HepG2 (cell line): ENCODE measurements around the gene CENPB. TPM values are rescaled to one million over a fixed set of nuclear protein-coding genes. Genes with fewer than 3 reads are reported as not detected.

ENCODE experiments used
- ATAD3A ChIP-seq: sonication (generic); formaldehyde crosslinking; IDR thresholded peaks from 2 replicates; pipeline ENCODE4 v1.4.0; 2020; ENCODE audit warnings: missing genetic modification reagents
- ATF7-NPFF ChIP-seq: sonication (generic); formaldehyde crosslinking; IDR thresholded peaks from 2 replicates; pipeline ENCODE4 v1.8.1; 2023; ENCODE audit warnings: mild to moderate bottlenecking, low read depth, missing genetic modification reagents, moderate library complexity
- BRD4 ChIP-seq: sonication (generic); formaldehyde crosslinking; IDR thresholded peaks from 2 replicates; pipeline ENCODE4 v1.4.0; 2020; ENCODE audit warnings: missing genetic modification reagents
- FOXA1 ChIP-seq, 2 experiments: fragments of 450-650 bp in 1 of 2; sonication (generic) in 1 of 2; formaldehyde crosslinking in 1 of 2; IDR thresholded peaks; 2 replicates each; pipeline versions ENCODE4 v1.4.0 to v1.6.1; 2016 to 2020; ENCODE audit warnings: missing genetic modification reagents in 1 of 2
- GLMP ChIP-seq: sonication (generic); formaldehyde crosslinking; IDR thresholded peaks from 2 replicates; pipeline ENCODE4 v1.9.0; 2021; ENCODE audit warnings: missing genetic modification reagents, mild to moderate bottlenecking, borderline replicate concordance
- GPN1 ChIP-seq: sonication (generic); formaldehyde crosslinking; IDR thresholded peaks from 2 replicates; pipeline ENCODE4 v1.5.1; 2020; ENCODE audit warnings: missing genetic modification reagents, borderline replicate concordance
- HOXD1 ChIP-seq: sonication (generic); formaldehyde crosslinking; IDR thresholded peaks from 2 replicates; pipeline ENCODE4 v1.5.0; 2020; ENCODE audit warnings: missing genetic modification reagents
- LBX2 ChIP-seq: sonication (generic); formaldehyde crosslinking; IDR thresholded peaks from 2 replicates; pipeline ENCODE4 v1.5.0; 2020; ENCODE audit warnings: missing genetic modification reagents, mild to moderate bottlenecking, borderline replicate concordance
- MXD4 ChIP-seq: IDR thresholded peaks from 2 replicates; pipeline ENCODE4 v1.6.1; 2016; ENCODE audit warnings: mild to moderate bottlenecking, missing biosample characterization, missing genetic modification reagents
- MZF1 ChIP-seq: sonication (generic); formaldehyde crosslinking; IDR thresholded peaks from 2 replicates; pipeline ENCODE4 v1.8.1; 2023; ENCODE audit warnings: mild to moderate bottlenecking, missing genetic modification reagents, borderline replicate concordance
- NBN ChIP-seq: fragments of 450-650 bp; conservative IDR thresholded peaks from 2 replicates; pipeline ENCODE4 v1.6.1; 2017
- NFKB2 ChIP-seq: sonication (generic); formaldehyde crosslinking; IDR thresholded peaks from 2 replicates; pipeline ENCODE4 v1.4.0; 2020; ENCODE audit warnings: missing genetic modification reagents, borderline replicate concordance
- PHB2 ChIP-seq: fragments of 450-650 bp; IDR thresholded peaks from 2 replicates; pipeline ENCODE4 v1.6.1; 2018; ENCODE audit not compliant: partially characterized antibody
- POLR2AphosphoS2 ChIP-seq: IDR thresholded peaks from 2 replicates; pipeline ENCODE4 v1.6.1; 2011; ENCODE audit warnings: low read depth, low read length, improper control_type of control experiment
- SCMH1 ChIP-seq: sonication (generic); formaldehyde crosslinking; IDR thresholded peaks from 2 replicates; pipeline ENCODE4 v1.9.0; 2021; ENCODE audit warnings: missing genetic modification reagents, mild to moderate bottlenecking, borderline replicate concordance
- TFAP4 ChIP-seq: sonication (generic); IDR thresholded peaks from 2 replicates; pipeline ENCODE4 v1.6.1; 2016; ENCODE audit warnings: low read depth, borderline replicate concordance
- ZFP37 ChIP-seq: sonication (generic); formaldehyde crosslinking; IDR thresholded peaks from 2 replicates; pipeline ENCODE4 v1.4.0; 2020; ENCODE audit warnings: missing genetic modification reagents, borderline replicate concordance
- ZNF12 ChIP-seq: sonication (generic); formaldehyde crosslinking; IDR thresholded peaks from 2 replicates; pipeline ENCODE4 v1.5.0; 2020; ENCODE audit warnings: missing genetic modification reagents
- ZNF383 ChIP-seq: sonication (generic); formaldehyde crosslinking; IDR thresholded peaks from 2 replicates; pipeline ENCODE4 v1.4.0; 2020; ENCODE audit warnings: missing genetic modification reagents, mild to moderate bottlenecking, borderline replicate concordance
- ZNF550 ChIP-seq: sonication (generic); formaldehyde crosslinking; IDR thresholded peaks from 2 replicates; pipeline ENCODE4 v1.4.0; 2020; ENCODE audit warnings: mild to moderate bottlenecking, missing genetic modification reagents, borderline replicate concordance
- ZNF607 ChIP-seq: sonication (generic); formaldehyde crosslinking; IDR thresholded peaks from 2 replicates; pipeline ENCODE4 v1.5.1; 2020; ENCODE audit warnings: missing genetic modification reagents, mild to moderate bottlenecking, borderline replicate concordance
- ZNF619 ChIP-seq: sonication (generic); formaldehyde crosslinking; IDR thresholded peaks from 2 replicates; pipeline ENCODE4 v1.4.0; 2020; ENCODE audit warnings: mild to moderate bottlenecking, missing genetic modification reagents
- ZNF850 ChIP-seq: sonication (generic); formaldehyde crosslinking; conservative IDR thresholded peaks from 2 replicates; pipeline ENCODE4 v1.9.0; 2021; ENCODE audit warnings: mild to moderate bottlenecking, missing genetic modification reagents
- ZSCAN9 ChIP-seq: IDR thresholded peaks from 2 replicates; pipeline ENCODE4 v1.6.1; 2016; ENCODE audit warnings: borderline replicate concordance
- polyA plus RNA-seq, 8 experiments: library from polyadenylated mRNA; depleted of rRNA in 3 of 8; stranded (reverse) in 7 of 8; unstranded in 1 of 8; fragments of >200 nt; fragmentation: Illumina TruSeq in 4 of 8; extraction: Trizol in 4 of 8; gene quantifications; 2 replicates each; pipeline versions ENCODE4 v1.2.1 to v1.2.3, GENCODE V29; 2011 to 2016; ENCODE audit warnings: low read depth in 4 of 8, missing spikeins in 1 of 8, mixed read lengths in 1 of 8; ENCODE audit not compliant: insufficient read depth in 1 of 8
- total RNA-seq, 5 experiments: library from RNA; depleted of rRNA; stranded (reverse); fragments of >200 nt; fragmentation: Illumina TruSeq; extraction: Trizol; gene quantifications; 2 replicates each; pipeline ENCODE4 v1.2.3, GENCODE V29; 2016; ENCODE audit warnings: low read depth in 1 of 5
- TF ChIP-seq, protein P1 (sequence below): sonication (generic); formaldehyde crosslinking; conservative IDR thresholded peaks from 2 replicates; pipeline ENCODE4 v1.4.0; 2020; ENCODE audit warnings: mild to moderate bottlenecking, missing genetic modification reagents, moderate library complexity

Gene CENPB
- total and polyA plus RNA-seq, 2 of the 13 experiments (the other 11 are each of a cell fraction or from before 2014, with no cell fraction given), result 10.4 to 54.5 TPM

- TF ChIP-seq, protein P1, sequence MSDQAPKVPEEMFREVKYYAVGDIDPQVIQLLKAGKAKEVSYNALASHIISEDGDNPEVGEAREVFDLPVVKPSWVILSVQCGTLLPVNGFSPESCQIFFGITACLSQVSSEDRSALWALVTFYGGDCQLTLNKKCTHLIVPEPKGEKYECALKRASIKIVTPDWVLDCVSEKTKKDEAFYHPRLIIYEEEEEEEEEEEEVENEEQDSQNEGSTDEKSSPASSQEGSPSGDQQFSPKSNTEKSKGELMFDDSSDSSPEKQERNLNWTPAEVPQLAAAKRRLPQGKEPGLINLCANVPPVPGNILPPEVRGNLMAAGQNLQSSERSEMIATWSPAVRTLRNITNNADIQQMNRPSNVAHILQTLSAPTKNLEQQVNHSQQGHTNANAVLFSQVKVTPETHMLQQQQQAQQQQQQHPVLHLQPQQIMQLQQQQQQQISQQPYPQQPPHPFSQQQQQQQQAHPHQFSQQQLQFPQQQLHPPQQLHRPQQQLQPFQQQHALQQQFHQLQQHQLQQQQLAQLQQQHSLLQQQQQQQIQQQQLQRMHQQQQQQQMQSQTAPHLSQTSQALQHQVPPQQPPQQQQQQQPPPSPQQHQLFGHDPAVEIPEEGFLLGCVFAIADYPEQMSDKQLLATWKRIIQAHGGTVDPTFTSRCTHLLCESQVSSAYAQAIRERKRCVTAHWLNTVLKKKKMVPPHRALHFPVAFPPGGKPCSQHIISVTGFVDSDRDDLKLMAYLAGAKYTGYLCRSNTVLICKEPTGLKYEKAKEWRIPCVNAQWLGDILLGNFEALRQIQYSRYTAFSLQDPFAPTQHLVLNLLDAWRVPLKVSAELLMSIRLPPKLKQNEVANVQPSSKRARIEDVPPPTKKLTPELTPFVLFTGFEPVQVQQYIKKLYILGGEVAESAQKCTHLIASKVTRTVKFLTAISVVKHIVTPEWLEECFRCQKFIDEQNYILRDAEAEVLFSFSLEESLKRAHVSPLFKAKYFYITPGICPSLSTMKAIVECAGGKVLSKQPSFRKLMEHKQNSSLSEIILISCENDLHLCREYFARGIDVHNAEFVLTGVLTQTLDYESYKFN, result peak; percentile 67
- TF ChIP-seq BRD4 (CRISPR knock-in tag) (no peak), FOXA1 (IDR thresholded peaks at IDR 0.05) (no peak), FOXA1 (CRISPR knock-in tag; IDR thresholded peaks at IDR 0.05) (peak; percentile 71), GPN1 (CRISPR knock-in tag) (no peak), ZNF619 (CRISPR knock-in tag) (0 out of 2 replicates have a peak, but pooled peaks have one; percentile 41), ZFP37 (CRISPR knock-in tag) (no peak), POLR2AphosphoS2 (no peak), MXD4 (CRISPR knock-in tag) (no peak), MZF1 (CRISPR knock-in tag) (no peak), NBN (no peak), SCMH1 (CRISPR knock-in tag) (no peak), HOXD1 (no peak), ZNF550 (CRISPR knock-in tag) (no peak), NFKB2 (CRISPR knock-in tag) (no peak; the same call in 1 of the 2 replicates), ZNF383 (CRISPR knock-in tag) (no peak), PHB2 (no peak), GLMP (CRISPR knock-in tag) (no peak), TFAP4 (peak; percentile 24; the same call in 1 of the 2 replicates), ZNF12 (CRISPR knock-in tag) (no peak), ZNF607 (CRISPR knock-in tag) (peak; percentile 9; the same call in 1 of the 2 replicates), ATF7-NPFF (CRISPR knock-in tag) (no peak), ZSCAN9 (CRISPR knock-in tag) (0 out of 2 replicates have a peak, but pooled peaks have one; percentile 17), ZNF850 (no peak), LBX2 (0 out of 2 replicates have a peak, but pooled peaks have one; percentile 45), ATAD3A (CRISPR knock-in tag) (no peak)
These were observed 11.2 kb upstream of the CENPB start (continued) for GRCh38 chr20:3797592-3798372.
